ENCODE measurements around the gene OTOP3. TPM values are rescaled to one million over a fixed set of nuclear protein-coding genes. Genes with fewer than 3 reads are reported as not detected.
"Not testable (repeated sequence)": the region's sequence is repeated elsewhere in the genome, so short reads cannot be mapped to it uniquely, and the experiment has no call there.

Gene OTOP3
- total RNA-seq, 4 donors from 2014 or later: 7.1 to 33.9 (median 24.0) TPM

GRCh38 chr17:74907012-74907411 is 28.7 kb upstream of the OTOP3 start:
- 95% methylated on average over 4 of the region's 34 CpGs; no CpG with 5 or more reads in 1 of the 2 donors for WGBS, 2 donors
- peaks cover 6 to 26% (median 15%) of the 10 kb centered on the region in 3 donors for H3K4me1 ChIP-seq
- no peaks in the 10 kb centered on the region for H3K36me3 ChIP-seq
- no peak overlapping the region for H3K27ac ChIP-seq
- no peak for TF ChIP-seq CTCF (IDR thresholded peaks at IDR 0.05)
- no peak for TF ChIP-seq POLR2A (IDR thresholded peaks at IDR 0.05)
- H3K4me3 ChIP-seq: no peak overlapping the region
- no peaks in the 10 kb centered on the region for H3K9me3 ChIP-seq
- no peak for DNase-seq
- intact Hi-C loops (cut with DNase I): no loop called here
- H3K27me3 ChIP-seq: peaks cover 0 to 35% (median 0%) of the 10 kb centered on the region in 4 donors

- Histone ChIP-seq H3K27me3 (peaks cover 0 to 16% (median 0%) of the 10 kb centered on the region in 4 donors), H3K4me1 (peaks cover 6 to 26% (median 15%) of the 10 kb centered on the region in 3 donors)
- 56 to 68% methylated on average over 2 to 4 of the region's 4 CpGs for whole genome bisulfite sequencing, 2 donors
- H3K9me3 ChIP-seq; intact Hi-C loops (cut with DNase I); H3K4me3 ChIP-seq; DNase-seq; H3K27ac ChIP-seq; H3K36me3 ChIP-seq: not testable (repeated sequence)
These were observed 26.6 kb upstream of the OTOP3 start for GRCh38 chr17:74909097-74909496.

DNA sequence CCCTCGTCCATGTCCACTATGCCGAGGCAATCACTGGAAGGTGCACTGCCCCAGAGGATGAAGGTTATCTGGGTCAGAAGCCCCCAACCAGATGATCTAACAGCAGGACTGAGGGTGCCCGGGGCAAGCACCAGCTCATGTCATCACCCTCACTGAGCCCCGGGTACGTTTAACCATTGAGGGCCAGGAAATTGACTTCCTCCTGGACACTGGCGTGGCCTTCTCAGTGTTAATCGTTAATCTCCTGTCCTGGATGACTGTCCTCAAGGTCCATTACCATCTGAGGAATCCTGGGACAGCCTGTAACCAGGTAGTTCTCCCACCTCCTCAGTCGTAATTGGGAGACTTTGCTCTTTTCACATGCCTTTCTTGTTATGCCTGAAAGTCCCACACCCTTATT is 24.3 kb upstream of the OTOP3 start:
- H3K9me3 ChIP-seq; intact Hi-C loops (cut with DNase I); DNase-seq; H3K36me3 ChIP-seq; H3K4me3 ChIP-seq; H3K27me3 ChIP-seq; H3K27ac ChIP-seq: not testable (repeated sequence)
- 84 to 86% methylated on average over 1 to 7 of the region's 8 CpGs for WGBS, 2 donors
- peaks cover 6 to 26% (median 15%) of the 10 kb centered on the region in 3 donors for H3K4me1 ChIP-seq

DNA sequence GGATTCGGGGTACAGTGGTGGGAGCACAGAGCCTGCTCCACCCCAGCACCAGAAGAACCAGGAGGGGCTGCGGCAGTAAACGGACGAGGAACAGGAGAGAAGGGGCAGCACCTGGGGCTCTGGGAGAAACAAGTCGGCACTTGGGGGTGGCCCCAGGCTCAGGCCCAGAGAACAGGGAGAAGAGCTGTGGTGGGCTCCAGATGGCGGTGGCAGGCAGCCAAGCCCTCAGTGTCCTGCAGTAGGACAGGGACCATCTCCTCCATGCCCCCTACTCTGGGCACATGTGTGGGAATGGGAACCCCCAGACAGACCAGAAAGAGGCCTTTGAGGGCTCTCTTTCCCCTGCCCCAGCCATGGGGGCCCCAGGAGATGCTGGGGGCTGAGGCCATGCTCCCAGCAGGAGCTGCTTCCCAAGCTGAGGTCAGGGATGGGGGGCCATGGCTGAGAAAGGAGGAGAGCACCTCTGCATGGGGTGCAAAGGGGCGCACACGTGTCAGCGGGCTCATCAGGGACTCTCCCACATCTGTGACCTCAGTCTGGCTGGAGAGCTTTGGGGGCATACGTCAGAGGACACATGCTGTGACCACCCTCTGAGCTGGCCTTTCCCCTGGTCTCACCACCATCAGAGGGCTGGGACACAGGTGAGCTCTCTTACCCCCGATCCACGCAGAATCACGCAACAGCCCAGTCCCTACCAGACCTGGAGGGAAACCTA is 19.4 kb upstream of the OTOP3 start:
- H3K4me3 ChIP-seq: no peak overlapping the region
- H3K36me3 ChIP-seq: no peaks in the 10 kb centered on the region
- DNase-seq: no peak
- intact Hi-C loops (cut with DNase I): no loop called here
- no peak for TF ChIP-seq CTCF (IDR thresholded peaks at IDR 0.05)
- TF ChIP-seq POLR2A (IDR thresholded peaks at IDR 0.05): no peak
- H3K4me1 ChIP-seq: peaks cover 3 to 13% (median 7%) of the 10 kb centered on the region in 3 donors
- peaks cover 0 to 42% (median 0%) of the 10 kb centered on the region in 4 donors for H3K27me3 ChIP-seq
- WGBS, 2 donors: 78 to 82% methylated on average over 6 to 7 of the region's 13 CpGs
- H3K9me3 ChIP-seq: no peaks in the 10 kb centered on the region
- H3K27ac ChIP-seq: no peak overlapping the region

GRCh38 chr17:74916851-74917199 is 18.9 kb upstream of the OTOP3 start:
- Histone ChIP-seq H3K4me3 (no peak overlapping the region), H3K4me1 (peaks cover 6 to 19% (median 12%) of the 10 kb centered on the region in 3 donors), H3K36me3 (no peaks in the 10 kb centered on the region), H3K9me3 (no peaks in the 10 kb centered on the region), H3K27me3 (peaks cover 0 to 48% (median 0%) of the 10 kb centered on the region in 4 donors), H3K27ac (no peak overlapping the region)
- no peak for DNase-seq
- WGBS, 2 donors: 92 to 96% methylated on average over 4 to 11 of the region's 11 CpGs
- intact Hi-C loops (cut with DNase I): no loop called here
- no peak for TF ChIP-seq CTCF (IDR thresholded peaks at IDR 0.05)
- TF ChIP-seq POLR2A (IDR thresholded peaks at IDR 0.05): no peak

GRCh38 chr17:74917430-74917829 is 18.3 kb upstream of the OTOP3 start:
- H3K4me3 ChIP-seq: no peak overlapping the region
- intact Hi-C loops (cut with DNase I): no loop called here
- H3K9me3 ChIP-seq: no peaks in the 10 kb centered on the region
- H3K4me1 ChIP-seq: peaks cover 8 to 25% (median 17%) of the 10 kb centered on the region in 3 donors
- H3K27ac ChIP-seq: no peak overlapping the region
- peaks cover 0 to 54% (median 1%) of the 10 kb centered on the region in 4 donors for H3K27me3 ChIP-seq
- 52 to 68% methylated on average over 5 to 9 of the region's 10 CpGs for WGBS, 2 donors
- DNase-seq: no peak
- H3K36me3 ChIP-seq: no peaks in the 10 kb centered on the region
- TF ChIP-seq POLR2A (IDR thresholded peaks at IDR 0.05) (no peak), CTCF (IDR thresholded peaks at IDR 0.05) (no peak)

Data from esophagus squamous epithelium (tissue), 5 donors.